H1 (cell line): ENCODE results near the gene BAIAP2. TPM values are rescaled to one million over a fixed set of nuclear protein-coding genes. Genes with fewer than 3 reads are reported as not detected.
A peak's percentile ranks its signal among the peaks of the same experiment; 100 is the strongest.

ENCODE experiments used
- CTCF ChIA-PET: fragments of 300-600 bp; sonication (Branson Sonifier 250); formaldehyde crosslinking; loops from one replicate; lab custom pipeline; 2021; ENCODE audit not compliant: partially characterized antibody; lab: Charles Lee
- POLR2A ChIA-PET: fragments of 300-600 bp; sonication (Branson Sonifier 250); formaldehyde crosslinking; loops from one replicate; lab custom pipeline; 2021; ENCODE audit warnings: inconsistent platforms; ENCODE audit not compliant: partially characterized antibody; lab: Charles Lee
- DNase-seq, 2 experiments: peaks; one replicate each; pipeline versions ENCODE4 v3.0.0 to v3.0.0-alpha.2; 2010 to 2022; ENCODE audit warnings: low spot score in 2 of 2, low read depth in 1 of 2, mixed read lengths in 1 of 2
- FAIRE-seq: peaks from 2 replicates; lab custom pipeline; 2011; peaks lifted over from hg19 to GRCh38; lab: Jason Lieb, UNC
- H2AFZ ChIP-seq: 2 replicates; pipeline ENCODE4 v1.8.1; 2012; ENCODE audit warnings: low read length, inconsistent platforms
- H2AK5ac ChIP-seq: 2 replicates; pipeline ENCODE4 v1.6.1; 2013; ENCODE audit warnings: low read depth, low read length
- H2BK120ac ChIP-seq: replicated peaks from 2 replicates; pipeline ENCODE3; 2013; ENCODE audit warnings: low read depth, low read length, inconsistent platforms
- H2BK12ac ChIP-seq: 2 replicates; pipeline ENCODE4 v1.6.1; 2013; ENCODE audit warnings: low read depth, low read length
- H2BK15ac ChIP-seq: 2 replicates; pipeline ENCODE4 v1.6.1; 2013; ENCODE audit warnings: low read length
- H2BK20ac ChIP-seq: 2 replicates; pipeline ENCODE4 v1.6.1; 2013; ENCODE audit warnings: low read length
- H2BK5ac ChIP-seq: 2 replicates; pipeline ENCODE4 v1.6.1; 2013; ENCODE audit warnings: low read depth, low read length
- H3K14ac ChIP-seq: 2 replicates; pipeline ENCODE4 v1.6.1; 2013; ENCODE audit warnings: inconsistent platforms; ENCODE audit not compliant: insufficient read length
- H3K18ac ChIP-seq: 2 replicates; pipeline ENCODE4 v1.6.1; 2013; ENCODE audit warnings: low read length; ENCODE audit errors: extremely low read depth
- H3K23ac ChIP-seq: 2 replicates; pipeline ENCODE4 v1.6.1; 2013; ENCODE audit warnings: inconsistent platforms; ENCODE audit not compliant: insufficient read length
- H3K23me2 ChIP-seq: 2 replicates; pipeline ENCODE4 v1.6.1; 2013; ENCODE audit warnings: low read depth, low read length
- H3K27ac ChIP-seq: 2 replicates; pipeline ENCODE4 v1.6.1; 2011; ENCODE audit warnings: low read depth, low read length, inconsistent platforms
- H3K27me3 ChIP-seq, 4 experiments: replicated peaks in 1 of 4; 1 replicate in 1 of 4; 2 replicates in 3 of 4; pipeline versions ENCODE4 v1.6.1 to v1.8.1; 2011 to 2013; ENCODE audit warnings: low read length in 3 of 4, mild to moderate bottlenecking in 3 of 4, inconsistent platforms in 2 of 4, mixed read lengths in 2 of 4, moderate library complexity in 1 of 4; ENCODE audit not compliant: control insufficient read depth in 3 of 4, insufficient read depth in 3 of 4; ENCODE audit errors: extremely low read depth in 1 of 4
- H3K36me3 ChIP-seq, 4 experiments: 2 replicates each; pipeline versions ENCODE4 v1.6.1 to v1.8.1; 2011 to 2013; ENCODE audit warnings: mild to moderate bottlenecking in 4 of 4, low read length in 3 of 4, moderate library complexity in 2 of 4, control low read depth in 1 of 4, inconsistent platforms in 1 of 4; ENCODE audit not compliant: insufficient read depth in 4 of 4, control insufficient read depth in 2 of 4
- H3K4ac ChIP-seq: replicated peaks from 2 replicates; pipeline ENCODE3; 2013; ENCODE audit warnings: low read length, low read depth, mixed read lengths, inconsistent platforms; ENCODE audit not compliant: insufficient read length
- H3K4me1 ChIP-seq, 4 experiments: replicated peaks in 1 of 4; 1 replicate in 1 of 4; 2 replicates in 3 of 4; pipeline versions ENCODE4 v1.6.1 to v1.8.1; 2011 to 2013; ENCODE audit warnings: low read length in 3 of 4, inconsistent platforms in 2 of 4, mixed read lengths in 1 of 4; ENCODE audit not compliant: insufficient read depth in 4 of 4, control insufficient read depth in 3 of 4
- H3K4me2 ChIP-seq, 2 experiments: 2 replicates each; pipeline versions ENCODE4 v1.6.1 to v1.8.1; 2011 to 2013; ENCODE audit warnings: low read depth in 2 of 2, low read length in 2 of 2, control low read depth in 1 of 2, inconsistent platforms in 1 of 2, mild to moderate bottlenecking in 1 of 2; ENCODE audit not compliant: insufficient read depth in 1 of 2
- H3K4me3 ChIP-seq, 4 experiments: fragments of 200-600, 300-600 bp in 1 of 4; sonication (generic), shearing (Covaris generic), sonication (Bioruptor Twin) in 1 of 4; 2 replicates each; pipeline versions ENCODE4 v1.5.1 to v1.8.1; 2011 to 2016; ENCODE audit warnings: low read length in 4 of 4, low read depth in 3 of 4, control low read depth in 2 of 4, inconsistent platforms in 2 of 4, mild to moderate bottlenecking in 2 of 4, mixed read lengths in 1 of 4, moderate library complexity in 1 of 4; ENCODE audit not compliant: insufficient read depth in 2 of 4; ENCODE audit errors: extremely low read depth in 1 of 4
- H3K56ac ChIP-seq: replicated peaks from 2 replicates; pipeline ENCODE3; 2013; ENCODE audit warnings: low read depth, mild to moderate bottlenecking, mixed read lengths, low read length, inconsistent platforms; ENCODE audit not compliant: insufficient read length
- H3K79me1 ChIP-seq: 2 replicates; pipeline ENCODE4 v1.6.1; 2013; ENCODE audit warnings: low read depth, low read length, control low read depth
- H3K79me2 ChIP-seq, 2 experiments: 2 replicates each; pipeline versions ENCODE4 v1.6.1 to v1.8.1; 2012 to 2013; ENCODE audit warnings: low read length in 2 of 2, mild to moderate bottlenecking in 2 of 2, inconsistent platforms in 1 of 2; ENCODE audit not compliant: insufficient read depth in 2 of 2, control insufficient read depth in 1 of 2
- H3K9ac ChIP-seq, 4 experiments: replicated peaks in 1 of 4; 1 replicate in 1 of 4; 2 replicates in 3 of 4; pipeline versions ENCODE4 v1.6.1 to v1.8.1; 2011 to 2013; ENCODE audit warnings: low read depth in 3 of 4, low read length in 3 of 4, control low read depth in 2 of 4, mild to moderate bottlenecking in 2 of 4, moderate library complexity in 2 of 4, inconsistent platforms in 1 of 4; ENCODE audit errors: extremely low read depth in 1 of 4
- H3K9me3 ChIP-seq, 2 experiments: 2 replicates each; pipeline versions ENCODE4 v1.6.1 to v1.8.1; 2012 to 2013; ENCODE audit warnings: mild to moderate bottlenecking in 2 of 2, moderate library complexity in 2 of 2, control low read depth in 1 of 2, inconsistent platforms in 1 of 2, low read depth in 1 of 2, low read length in 1 of 2, mixed read lengths in 1 of 2; ENCODE audit not compliant: insufficient read depth in 2 of 2
- H4K20me1 ChIP-seq, 2 experiments: replicated peaks in 1 of 2; 2 replicates each; pipeline versions ENCODE3 to v1.8.1; 2011 to 2013; ENCODE audit warnings: inconsistent platforms in 2 of 2, low read length in 2 of 2, mild to moderate bottlenecking in 1 of 2; ENCODE audit not compliant: insufficient read depth in 2 of 2, control insufficient read depth in 1 of 2
- H4K5ac ChIP-seq: 2 replicates; pipeline ENCODE4 v1.6.1; 2013; ENCODE audit warnings: low read length, low read depth, mixed read lengths, inconsistent platforms; ENCODE audit not compliant: insufficient read length
- H4K8ac ChIP-seq: 2 replicates; pipeline ENCODE4 v1.8.0; 2013; ENCODE audit warnings: mild to moderate bottlenecking, moderate library complexity, low read length, inconsistent platforms; ENCODE audit not compliant: insufficient read depth; ENCODE audit errors: extremely low read depth
- H4K91ac ChIP-seq: replicated peaks from 2 replicates; pipeline ENCODE3; 2013; ENCODE audit warnings: low read length, mixed read lengths, inconsistent platforms; ENCODE audit not compliant: insufficient read length
- EZH2 ChIP-seq: fragments of 200-600 bp; sonication (generic); IDR thresholded peaks from 2 replicates; pipeline ENCODE4 v1.7.1; 2012; ENCODE audit warnings: low read depth, mild to moderate bottlenecking, moderate library complexity, low read length, inconsistent platforms; ENCODE audit not compliant: severe bottlenecking
- HDAC2 ChIP-seq, 2 experiments: fragments of 300-600 bp in 1 of 2; sonication (generic) in 1 of 2; IDR thresholded peaks; 2 replicates each; pipeline ENCODE4 v1.6.1; 2011 to 2012; ENCODE audit warnings: low read depth in 2 of 2, low read length in 2 of 2, mild to moderate bottlenecking in 2 of 2, moderate library complexity in 2 of 2, borderline replicate concordance in 1 of 2, inconsistent platforms in 1 of 2
- MAX ChIP-seq: IDR thresholded peaks from 2 replicates; pipeline ENCODE4 v1.6.1; 2012; ENCODE audit warnings: inconsistent platforms
- TCF12 ChIP-seq: IDR thresholded peaks from 2 replicates; pipeline ENCODE4 v1.6.1; 2011; ENCODE audit warnings: low read depth, mild to moderate bottlenecking, low read length
- WGBS, 2 experiments: shearing (Covaris generic) in 1 of 2; methylation state at CpG; one replicate each; pipeline versions ENCODE4 v1.1.6 to v1.1.7; 2013 to 2015; ENCODE audit warnings: low lambda C conversion rate in 2 of 2, mixed read lengths in 2 of 2, inconsistent platforms in 1 of 2, low coverage in 1 of 2, missing lambda C conversion rate in 1 of 2; ENCODE audit not compliant: insufficient replicate concordance in 2 of 2, insufficient coverage in 1 of 2, insufficient read length in 1 of 2; ENCODE audit errors: extremely low coverage in 1 of 2, missing lambda C conversion rate in 1 of 2; 5-methylcytosine and 5-hydroxymethylcytosine counted together
- polyA plus RNA-seq, 7 experiments: library from polyadenylated mRNA; depleted of rRNA in 3 of 7; stranded (reverse) in 5 of 7; unstranded in 2 of 7; fragments of >200 nt in 5 of 7; fragments of 200-250 nt in 2 of 7; gene quantifications; 1 replicate in 5 of 7; 2 replicates in 1 of 7; 4 replicates in 1 of 7; pipeline versions ENCODE4 v1.2.1 to v1.2.3, GENCODE V29; 2011 to 2013; ENCODE audit warnings: missing spikeins in 2 of 7, mixed read lengths in 2 of 7
- total RNA-seq: library from RNA; stranded (reverse); fragmentation: NEBNext Ultra II Directional; extraction: Animal tissue kit (Norgen Biotek cat#: 25700); gene quantifications from 2 replicates; pipeline ENCODE4 v1.2.1, GENCODE V29; 2021
- TF ChIP-seq, protein P1 (sequence below), 3 experiments: IDR thresholded peaks; 1 replicate in 2 of 3; 2 replicates in 1 of 3; pipeline versions ENCODE4 v1.5.1 to v1.6.1; 2011; ENCODE audit warnings: low read length in 3 of 3, mild to moderate bottlenecking in 3 of 3, inconsistent platforms in 2 of 3, low read depth in 1 of 3, moderate library complexity in 1 of 3; ENCODE audit not compliant: insufficient read depth in 1 of 3; ENCODE audit errors: control extremely low read depth in 1 of 3
- TF ChIP-seq, protein P2 (sequence below): IDR thresholded peaks from 2 replicates; pipeline ENCODE4 v1.6.1; 2012; ENCODE audit warnings: inconsistent platforms

The BAIAP2 gene
- total and polyA plus RNA-seq, 2 of the 8 experiments (the other 6 are each of a cell fraction or from before 2014, with no cell fraction given) = 10.0 to 22.8 TPM

GRCh38 chr17:81121841-81122733, 87.1 kb downstream of the BAIAP2 start:
- DNase-seq (peak in 1 of 2 experiments; percentile 81), FAIRE-seq (no peak)
- CTCF ChIA-PET = interaction anchor here (0.5 to 5.0 kb wide), 14 partner anchors 8 to 1069 kb away, joined by 3 to 24 read pairs (median 4); no protein-coding TSS in a partner anchor
- TF ChIP-seq EZH2 (peak; percentile 16), HDAC2 (IDR thresholded peaks at IDR 0.05; ENCODE audit: borderline replicate concordance in 1 of 2, low read depth in 2 of 2, low read length in 2 of 2) (no peak), MAX (peak; percentile 6; the same call in 1 of the 2 replicates), TCF12 (no peak)
- TF ChIP-seq, protein P1, sequence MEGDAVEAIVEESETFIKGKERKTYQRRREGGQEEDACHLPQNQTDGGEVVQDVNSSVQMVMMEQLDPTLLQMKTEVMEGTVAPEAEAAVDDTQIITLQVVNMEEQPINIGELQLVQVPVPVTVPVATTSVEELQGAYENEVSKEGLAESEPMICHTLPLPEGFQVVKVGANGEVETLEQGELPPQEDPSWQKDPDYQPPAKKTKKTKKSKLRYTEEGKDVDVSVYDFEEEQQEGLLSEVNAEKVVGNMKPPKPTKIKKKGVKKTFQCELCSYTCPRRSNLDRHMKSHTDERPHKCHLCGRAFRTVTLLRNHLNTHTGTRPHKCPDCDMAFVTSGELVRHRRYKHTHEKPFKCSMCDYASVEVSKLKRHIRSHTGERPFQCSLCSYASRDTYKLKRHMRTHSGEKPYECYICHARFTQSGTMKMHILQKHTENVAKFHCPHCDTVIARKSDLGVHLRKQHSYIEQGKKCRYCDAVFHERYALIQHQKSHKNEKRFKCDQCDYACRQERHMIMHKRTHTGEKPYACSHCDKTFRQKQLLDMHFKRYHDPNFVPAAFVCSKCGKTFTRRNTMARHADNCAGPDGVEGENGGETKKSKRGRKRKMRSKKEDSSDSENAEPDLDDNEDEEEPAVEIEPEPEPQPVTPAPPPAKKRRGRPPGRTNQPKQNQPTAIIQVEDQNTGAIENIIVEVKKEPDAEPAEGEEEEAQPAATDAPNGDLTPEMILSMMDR (IDR thresholded peaks at IDR 0.05; ENCODE audit: control extremely low read depth in 1 of 3, insufficient read depth in 1 of 3, low read depth in 1 of 3, low read length in 3 of 3) = peak in 2 of 3 experiments; percentile 16 to 39; a peak in 1 of 4 replicates
- TF ChIP-seq, protein P2, sequence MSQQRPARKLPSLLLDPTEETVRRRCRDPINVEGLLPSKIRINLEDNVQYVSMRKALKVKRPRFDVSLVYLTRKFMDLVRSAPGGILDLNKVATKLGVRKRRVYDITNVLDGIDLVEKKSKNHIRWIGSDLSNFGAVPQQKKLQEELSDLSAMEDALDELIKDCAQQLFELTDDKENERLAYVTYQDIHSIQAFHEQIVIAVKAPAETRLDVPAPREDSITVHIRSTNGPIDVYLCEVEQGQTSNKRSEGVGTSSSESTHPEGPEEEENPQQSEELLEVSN = peak; percentile 10; the same call in 1 of the 2 replicates

More at GRCh38 chr17:81121841-81122733, 87.1 kb downstream of the BAIAP2 start:
- H3K23ac ChIP-seq = no peak overlapping the region
- H3K79me1 ChIP-seq = no peaks in the 10 kb centered on the region
- no peak overlapping the region for H2BK15ac ChIP-seq
- H4K8ac ChIP-seq = peak overlapping the region; percentile 68; the same call in 1 of the 2 replicates
- H3K56ac ChIP-seq = no peak overlapping the region
- no peak overlapping the region for H3K9ac ChIP-seq
- H3K23me2 ChIP-seq = peaks cover 3% of the 10 kb centered on the region; the same call in 1 of the 2 replicates
- no peak overlapping the region for H2BK12ac ChIP-seq
- peaks cover 0 to 3% of the 10 kb centered on the region in 2 experiments for H4K20me1 ChIP-seq
- H3K9me3 ChIP-seq = no peaks in the 10 kb centered on the region
- no peak overlapping the region for H3K27ac ChIP-seq
- H3K4me3 ChIP-seq = peak overlapping the region in 2 of 4 experiments; percentile 11 to 48; a peak in 4 of 8 replicates
- H3K14ac ChIP-seq = no peak overlapping the region
- H2AFZ ChIP-seq = no peak overlapping the region
- WGBS, 2 experiments = 38% methylated on average over 50 of the region's 109 CpGs; no CpG with 5 or more reads in 1 of the 2 experiments
- H3K79me2 ChIP-seq = no peaks in the 10 kb centered on the region
- H3K27me3 ChIP-seq = peaks cover 0 to 11% (median 7%) of the 10 kb centered on the region in 4 experiments; a peak in 3 of 7 replicates
- H2BK5ac ChIP-seq = no peak overlapping the region
- H4K5ac ChIP-seq = no peak overlapping the region
- H3K4ac ChIP-seq = no peak overlapping the region
- H3K4me2 ChIP-seq = peak overlapping the region in 1 of 2 experiments; percentile 69; a peak in 2 of 4 replicates
- no peaks in the 10 kb centered on the region for H3K36me3 ChIP-seq
- no peak overlapping the region for H2BK20ac ChIP-seq
- H2AK5ac ChIP-seq = no peak overlapping the region
- H3K18ac ChIP-seq = no peak overlapping the region
- H4K91ac ChIP-seq = no peak overlapping the region
- peaks cover 0 to 16% (median 8%) of the 10 kb centered on the region in 4 experiments; a peak in 5 of 7 replicates for H3K4me1 ChIP-seq
- POLR2A ChIA-PET = interaction anchor here (0.8 to 1.3 kb wide), 3 partner anchors 10 to 55 kb away, joined by 3 to 5 read pairs (median 4); no protein-coding TSS in a partner anchor
- H2BK120ac ChIP-seq = no peak overlapping the region
